Spleen (tissue), 11 donors: ENCODE data around the gene SPOCK3. TPM values are rescaled to one million over a fixed set of nuclear protein-coding genes. Genes with fewer than 3 reads are reported as not detected.

Source experiments
- DNase-seq: peaks from one replicate; pipeline ENCODE4 v3.0.0-alpha.2; 2020
- H3K27ac ChIP-seq, 8 donors: fragments of 200-600 bp; sonication (generic) in 7 of 8; 1 replicate in 4 of 8; 2 replicates in 4 of 8; pipeline versions ENCODE4 v1.5.0 to v1.8.0; 2016 to 2021; ENCODE audit warnings: inconsistent platforms in 4 of 8, mild to moderate bottlenecking in 4 of 8, moderate library complexity in 1 of 8
- H3K27me3 ChIP-seq, 7 donors: fragments of 200-600 bp; sonication (generic) in 6 of 7; replicated peaks in 1 of 7; 1 replicate in 4 of 7; 2 replicates in 3 of 7; pipeline versions ENCODE4 v1.5.0 to v1.8.0; 2016 to 2021; ENCODE audit warnings: inconsistent platforms in 3 of 7, mild to moderate bottlenecking in 1 of 7
- H3K36me3 ChIP-seq, 6 donors: fragments of 200-600 bp; sonication (generic) in 5 of 6; 1 replicate in 4 of 6; 2 replicates in 2 of 6; pipeline versions ENCODE4 v1.5.0 to v1.8.0; 2016 to 2021; ENCODE audit warnings: inconsistent platforms in 2 of 6
- H3K4me1 ChIP-seq, 6 donors: fragments of 200-600 bp; sonication (generic) in 5 of 6; 1 replicate in 3 of 6; 2 replicates in 3 of 6; pipeline versions ENCODE4 v1.5.0 to v1.8.0; 2016 to 2021; ENCODE audit warnings: inconsistent platforms in 3 of 6
- H3K4me3 ChIP-seq, 8 donors: fragments of 200-600 bp; sonication (generic) in 7 of 8; 1 replicate in 4 of 8; 2 replicates in 4 of 8; pipeline versions ENCODE4 v1.5.0 to v1.8.0; 2016 to 2021; ENCODE audit warnings: inconsistent platforms in 4 of 8, mild to moderate bottlenecking in 4 of 8, moderate library complexity in 2 of 8
- H3K9me3 ChIP-seq, 8 donors: fragments of 200-600 bp; sonication (generic) in 7 of 8; 1 replicate in 4 of 8; 2 replicates in 4 of 8; pipeline versions ENCODE4 v1.5.0 to v1.8.0; 2016 to 2021; ENCODE audit warnings: inconsistent platforms in 4 of 8
- CTCF ChIP-seq, 11 experiments: fragments of 200-600 bp in 7 of 11; fragments of 450-650 bp in 4 of 11; sonication (generic) in 4 of 11; IDR thresholded peaks in 8 of 11; conservative IDR thresholded peaks in 3 of 11; 1 replicate in 7 of 11; 2 replicates in 4 of 11; pipeline versions ENCODE4 v1.4.0 to v1.8.0; 2016 to 2021; ENCODE audit warnings: antibody characterized with exemption in 11 of 11, inconsistent platforms in 4 of 11, mild to moderate bottlenecking in 1 of 11
- POLR2A ChIP-seq, 3 donors: fragments of 450-650 bp; IDR thresholded peaks; one replicate each; pipeline ENCODE4 v1.5.1; 2017; ENCODE audit warnings: antibody characterized with exemption in 3 of 3, mild to moderate bottlenecking in 1 of 3
- POLR2AphosphoS5 ChIP-seq, 3 donors: sonication (generic); formaldehyde crosslinking; IDR thresholded peaks; one replicate each; pipeline ENCODE4 v1.5.1; 2017; ENCODE audit warnings: antibody characterized with exemption in 3 of 3
- WGBS, 5 donors: extraction: QIAGEN DNeasy Blood & Tissue Kit in 3 of 5; methylation state at CpG; one replicate each; pipeline versions ENCODE4 v1.1.5 to v1.1.7; 2013 to 2018; 5-methylcytosine and 5-hydroxymethylcytosine counted together
- intact Hi-C: fragments of 100-400 bp; cut with DNase I; formaldehyde crosslinking; loops from one replicate; pipeline ENCODE4 v1.15.0; 2023; ENCODE audit warnings: low total_unique reads
- polyA plus RNA-seq, 3 donors: library from polyadenylated mRNA; stranded (reverse); fragments of 200-250 nt; gene quantifications; one replicate each; pipeline ENCODE4 v1.2.1, GENCODE V29; 2013
- total RNA-seq, 7 donors: library from RNA; depleted of rRNA in 3 of 7; stranded (reverse); fragments of >200 nt in 3 of 7; fragmentation: NEBNext Ultra II Directional in 4 of 7; extraction: Animal tissue kit (Norgen Biotek cat#: 25700) in 4 of 7; gene quantifications; one replicate each; pipeline versions ENCODE4 v1.1.0 to v1.2.1, GENCODE V29; 2016 to 2021
- donor health status: healthy with polysubstance abuse.
- donor health status: DM: no; HTN: no; CAD: no; lungs with moderate emphysema.
- donor health status: DM: no; HTN: no; CAD: no.
- donor health status: Bipolar disorder and iron deficiency.
- donor health status: healthy.
- donor health status: DM: no; HTN: no; CAD: no.
- donor health status: DM: yes; HTN: yes; CAD: no.

Gene SPOCK3
- total and polyA plus RNA-seq, 10 donors = 0.06 to 1.2 (median 0.51) TPM; not detected in 5

DNA sequence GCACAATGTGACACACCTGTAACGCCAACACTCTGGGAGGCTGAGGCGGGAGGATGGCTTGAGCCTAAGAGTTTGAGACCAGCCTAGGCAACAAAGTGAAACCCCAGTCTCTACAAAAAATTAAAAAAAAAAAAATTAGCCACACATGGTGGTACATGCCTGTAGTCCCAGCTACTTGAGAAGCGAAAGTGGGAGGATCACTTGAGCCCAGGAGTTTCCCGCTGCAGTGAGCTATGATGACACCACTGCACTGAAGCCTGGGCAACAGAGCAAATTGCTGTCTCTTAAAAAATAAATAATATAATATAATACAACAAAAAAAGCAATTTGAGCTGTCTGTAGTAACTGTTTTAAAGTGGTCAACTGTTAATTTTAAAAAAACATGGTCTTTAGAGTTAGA lies 13.2 kb downstream of the SPOCK3 start:
- H3K4me3 ChIP-seq = no peak overlapping the region
- intact Hi-C loops = no loop called here
- no peaks in the 10 kb centered on the region for H3K4me1 ChIP-seq
- no peak overlapping the region for H3K27ac ChIP-seq
- 89 to 91% (median 91%) methylated on average over 4 of the region's 4 CpGs for WGBS, 5 donors
- no peaks in the 10 kb centered on the region for H3K36me3 ChIP-seq
- no peaks in the 10 kb centered on the region for H3K27me3 ChIP-seq
- TF ChIP-seq POLR2AphosphoS5 (IDR thresholded peaks at IDR 0.05) = no peak
- TF ChIP-seq CTCF (IDR thresholded peaks at IDR 0.05 in 8 of 11, conservative IDR thresholded peaks at IDR 0.05 in 3 of 11) = no peak
- TF ChIP-seq POLR2A (IDR thresholded peaks at IDR 0.05) = no peak
- DNase-seq = no peak
- H3K9me3 ChIP-seq = peaks cover 0 to 4% (median 0%) of the 10 kb centered on the region in 8 donors

DNA sequence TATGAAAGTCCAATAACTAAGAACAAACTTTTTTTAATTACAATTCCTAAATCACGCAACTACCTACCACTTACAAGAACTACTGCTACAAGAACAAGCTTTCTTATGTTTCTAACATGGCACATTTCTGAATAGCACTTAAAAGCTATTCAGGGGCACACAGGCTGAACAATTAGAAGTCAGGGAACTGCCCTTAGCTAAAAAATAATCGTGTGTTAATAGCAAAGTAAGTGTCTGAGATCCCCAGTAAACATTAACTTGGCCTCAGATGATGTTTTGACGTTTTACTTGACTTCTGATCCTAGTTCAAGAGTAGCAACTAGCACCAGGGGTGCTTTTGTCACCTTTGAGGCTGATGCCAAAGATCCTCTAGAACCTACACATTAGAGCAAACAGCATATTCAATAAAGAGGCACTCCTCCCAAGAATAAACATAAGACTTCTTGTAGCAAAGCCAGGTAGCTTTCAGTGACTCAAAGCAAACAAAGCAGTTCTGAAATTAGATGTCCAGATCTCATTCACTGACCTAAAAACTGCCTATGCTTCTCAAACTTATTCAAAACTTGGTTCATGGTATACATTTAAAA lies 16.2 kb downstream of the SPOCK3 start:
- Histone ChIP-seq H3K4me1 (no peaks in the 10 kb centered on the region), H3K27ac (no peak overlapping the region), H3K27me3 (no peaks in the 10 kb centered on the region), H3K4me3 (no peak overlapping the region), H3K36me3 (no peaks in the 10 kb centered on the region), H3K9me3 (peaks cover 0 to 4% (median 0%) of the 10 kb centered on the region in 8 donors)
- TF ChIP-seq CTCF (IDR thresholded peaks at IDR 0.05 in 8 of 11, conservative IDR thresholded peaks at IDR 0.05 in 3 of 11) = no peak
- no peak for TF ChIP-seq POLR2AphosphoS5 (IDR thresholded peaks at IDR 0.05)
- no peak for TF ChIP-seq POLR2A (IDR thresholded peaks at IDR 0.05)
- WGBS, 5 donors = 66 to 77% (median 74%) methylated on average over 3 of the region's 3 CpGs
- DNase-seq = no peak
- intact Hi-C loops = no loop called here

DNA sequence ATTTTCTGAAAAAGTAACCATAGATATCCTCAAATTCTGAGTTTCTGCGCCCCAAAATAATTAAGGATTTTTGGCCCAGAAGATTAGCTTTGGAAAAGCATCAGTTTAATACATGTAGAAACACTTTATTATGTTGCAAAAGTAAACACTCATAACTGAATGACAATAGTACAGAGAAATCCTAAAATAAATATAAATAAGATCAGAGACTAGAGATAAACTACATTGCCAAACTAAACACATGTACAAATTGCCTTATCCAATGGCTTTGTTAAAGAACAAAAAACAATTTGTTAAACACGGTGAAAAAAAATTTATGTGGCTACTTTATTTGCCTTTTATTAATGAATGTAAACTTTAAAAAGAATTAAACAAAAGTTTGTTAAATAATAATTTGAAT lies 17.5 kb downstream of the SPOCK3 start:
- no peaks in the 10 kb centered on the region for H3K36me3 ChIP-seq
- TF ChIP-seq POLR2A (IDR thresholded peaks at IDR 0.05) = no peak
- no peak for TF ChIP-seq CTCF (IDR thresholded peaks at IDR 0.05 in 8 of 11, conservative IDR thresholded peaks at IDR 0.05 in 3 of 11)
- no peak for TF ChIP-seq POLR2AphosphoS5 (IDR thresholded peaks at IDR 0.05)
- WGBS, 5 donors = 75 to 93% (median 90%) methylated on average over 2 of the region's 2 CpGs
- H3K27ac ChIP-seq = no peak overlapping the region
- no peak overlapping the region for H3K4me3 ChIP-seq
- no peaks in the 10 kb centered on the region for H3K4me1 ChIP-seq
- peaks cover 0 to 4% (median 0%) of the 10 kb centered on the region in 8 donors for H3K9me3 ChIP-seq
- no peaks in the 10 kb centered on the region for H3K27me3 ChIP-seq
- intact Hi-C loops = no loop called here
- DNase-seq = no peak

DNA sequence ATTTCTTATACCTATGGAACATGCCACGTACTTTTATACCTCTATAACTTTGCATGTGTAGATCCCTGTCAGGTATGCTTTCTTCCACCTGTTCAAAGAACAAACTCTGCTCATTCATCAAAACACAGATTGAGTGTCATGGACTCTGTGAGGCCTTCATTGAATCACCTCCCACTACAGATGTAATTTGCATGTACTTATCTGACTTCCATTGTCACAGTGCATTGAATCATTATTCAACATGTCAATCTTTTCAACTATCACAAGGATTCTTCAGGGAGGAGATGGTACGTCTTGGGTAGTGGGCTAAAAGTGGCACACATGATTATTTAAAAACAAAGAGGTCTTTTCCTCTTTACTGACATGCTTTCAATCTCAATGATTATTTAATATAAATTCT lies 24.1 kb downstream of the SPOCK3 start:
- Histone ChIP-seq H3K36me3 (no peaks in the 10 kb centered on the region), H3K27ac (no peak overlapping the region), H3K9me3 (no peaks in the 10 kb centered on the region), H3K4me3 (no peak overlapping the region), H3K27me3 (no peaks in the 10 kb centered on the region), H3K4me1 (no peaks in the 10 kb centered on the region)
- no peak for DNase-seq
- 75 to 87% (median 80%) methylated on average over 2 of the region's 2 CpGs for WGBS, 5 donors
- no peak for TF ChIP-seq POLR2A (IDR thresholded peaks at IDR 0.05)
- no peak for TF ChIP-seq POLR2AphosphoS5 (IDR thresholded peaks at IDR 0.05)
- no peak for TF ChIP-seq CTCF (IDR thresholded peaks at IDR 0.05 in 8 of 11, conservative IDR thresholded peaks at IDR 0.05 in 3 of 11)
- intact Hi-C loops = no loop called here
